Epithelial cell of proximal tubule (primary cell): Measurements from ENCODE around the gene DCDC1. TPM values are rescaled to one million over a fixed set of nuclear protein-coding genes. Genes with fewer than 3 reads are reported as not detected.
"Not testable (repeated sequence)": the region's sequence is repeated elsewhere in the genome, so short reads cannot be mapped to it uniquely, and the experiment has no call there.

Source experiments
- DNase-seq: peaks from one replicate; pipeline ENCODE4 v3.0.0-alpha.2; 2011; ENCODE audit warnings: low read depth
- H3K4me3 ChIP-seq: 2 replicates; pipeline ENCODE4 v1.5.1; 2011; ENCODE audit warnings: low read depth, mild to moderate bottlenecking, low read length
- total RNA-seq: library from RNA; depleted of rRNA; stranded (reverse); fragments of >200 nt; gene quantifications from 2 replicates; pipeline ENCODE4 v1.2.3, GENCODE V29; 2015
- TF ChIP-seq, protein P1 (sequence below): conservative IDR thresholded peaks from 2 replicates; pipeline ENCODE4 v1.5.1; 2012; ENCODE audit warnings: low read depth, mild to moderate bottlenecking, low read length

Gene DCDC1
- total RNA-seq, 1 donor from 2014 or later: 0.12 TPM

- H3K4me3 ChIP-seq: no peak overlapping the region
- DNase-seq: no peak
- TF ChIP-seq, protein P1, sequence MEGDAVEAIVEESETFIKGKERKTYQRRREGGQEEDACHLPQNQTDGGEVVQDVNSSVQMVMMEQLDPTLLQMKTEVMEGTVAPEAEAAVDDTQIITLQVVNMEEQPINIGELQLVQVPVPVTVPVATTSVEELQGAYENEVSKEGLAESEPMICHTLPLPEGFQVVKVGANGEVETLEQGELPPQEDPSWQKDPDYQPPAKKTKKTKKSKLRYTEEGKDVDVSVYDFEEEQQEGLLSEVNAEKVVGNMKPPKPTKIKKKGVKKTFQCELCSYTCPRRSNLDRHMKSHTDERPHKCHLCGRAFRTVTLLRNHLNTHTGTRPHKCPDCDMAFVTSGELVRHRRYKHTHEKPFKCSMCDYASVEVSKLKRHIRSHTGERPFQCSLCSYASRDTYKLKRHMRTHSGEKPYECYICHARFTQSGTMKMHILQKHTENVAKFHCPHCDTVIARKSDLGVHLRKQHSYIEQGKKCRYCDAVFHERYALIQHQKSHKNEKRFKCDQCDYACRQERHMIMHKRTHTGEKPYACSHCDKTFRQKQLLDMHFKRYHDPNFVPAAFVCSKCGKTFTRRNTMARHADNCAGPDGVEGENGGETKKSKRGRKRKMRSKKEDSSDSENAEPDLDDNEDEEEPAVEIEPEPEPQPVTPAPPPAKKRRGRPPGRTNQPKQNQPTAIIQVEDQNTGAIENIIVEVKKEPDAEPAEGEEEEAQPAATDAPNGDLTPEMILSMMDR: no peak
Observed at GRCh38 chr11:31328697-31329096, 40.8 kb downstream of the DCDC1 start.

DNA sequence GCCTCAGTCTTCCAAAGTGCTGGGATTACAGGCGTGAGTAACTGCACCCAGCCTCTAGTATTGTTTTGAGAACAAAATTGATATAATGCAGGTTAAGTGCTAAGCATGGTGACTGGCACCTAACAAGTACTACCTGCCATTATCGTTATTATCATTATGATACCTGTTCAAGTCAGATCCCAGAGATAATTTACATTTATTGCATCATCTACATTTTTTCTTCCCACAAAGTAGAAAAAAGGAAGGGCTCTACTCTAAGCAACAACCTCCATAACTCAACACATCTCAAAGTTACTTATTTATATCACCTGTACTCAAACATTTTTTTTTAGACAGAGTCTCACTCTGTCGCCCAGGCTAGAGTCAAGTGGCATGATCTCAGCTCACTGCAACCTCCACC, 42.1 kb downstream of the DCDC1 start:
- TF ChIP-seq, protein P1: no peak
- H3K4me3 ChIP-seq: no peak overlapping the region
- DNase-seq: no peak

DNA sequence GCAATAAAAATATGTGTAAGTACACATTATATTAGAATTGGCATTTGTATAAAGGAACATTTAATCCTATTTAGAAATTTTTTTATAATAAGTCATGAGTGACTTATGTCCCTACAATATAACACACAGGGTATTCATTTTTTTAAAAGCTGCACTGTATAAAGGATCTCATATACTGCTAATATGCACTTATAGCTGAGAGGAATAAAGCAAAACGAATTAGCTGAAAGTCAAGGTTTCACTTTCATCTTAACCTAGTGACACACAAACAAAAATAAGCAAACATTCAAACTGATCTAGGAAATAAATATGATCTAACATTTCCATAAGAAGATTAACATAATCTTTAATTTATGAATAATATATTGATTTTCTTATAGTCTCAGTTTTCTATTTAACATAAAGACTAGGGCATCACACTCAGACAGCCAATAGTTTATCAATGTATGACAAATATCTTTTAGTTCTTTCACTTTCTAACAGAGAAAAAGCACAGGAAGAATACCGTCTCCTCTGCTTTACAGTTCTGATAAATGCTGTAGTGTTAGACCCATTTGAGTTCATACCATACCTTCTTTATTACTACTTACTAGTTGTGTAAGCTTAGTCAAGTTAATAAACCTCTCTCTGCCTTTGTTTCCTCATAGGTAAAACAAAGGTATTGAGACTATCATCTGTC, 42.9 kb downstream of the DCDC1 start:
- no peak for DNase-seq
- no peak overlapping the region for H3K4me3 ChIP-seq
- TF ChIP-seq, protein P1: no peak

DNA sequence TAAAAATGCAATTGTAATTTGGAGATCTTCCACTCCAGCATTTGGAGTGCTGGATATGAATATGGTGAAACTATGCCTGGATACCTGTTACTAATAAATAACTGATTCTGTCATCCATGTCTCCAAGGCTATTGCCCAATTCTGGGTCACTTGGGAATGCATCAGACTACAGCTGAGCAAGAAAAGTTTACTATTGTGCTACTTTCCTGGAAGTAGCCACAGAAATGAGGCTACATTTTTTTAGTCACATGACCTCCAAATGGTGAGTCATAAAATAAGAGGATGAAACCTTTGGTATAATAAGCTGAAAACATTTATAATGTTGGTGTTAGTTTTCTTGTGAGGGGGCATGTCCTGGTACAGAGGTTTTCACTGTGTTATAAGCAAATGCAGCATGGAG, 44.4 kb downstream of the DCDC1 start:
- DNase-seq: peak; percentile 92
- H3K4me3 ChIP-seq: no peak overlapping the region
- TF ChIP-seq, protein P1: no peak

GRCh38 chr11:31323145-31323544, 46.4 kb downstream of the DCDC1 start:
- no peak overlapping the region for H3K4me3 ChIP-seq
- TF ChIP-seq, protein P1: no peak
- DNase-seq: no peak

- DNase-seq: not testable (repeated sequence)
Observed at GRCh38 chr11:31321494-31321893, 48.0 kb downstream of the DCDC1 start.

GRCh38 chr11:31303644-31304180, 65.8 kb downstream of the DCDC1 start:
- H3K4me3 ChIP-seq: no peak overlapping the region
- DNase-seq: no peak
- TF ChIP-seq, protein P1: no peak

More at GRCh38 chr11:31321494-31321893, 48.0 kb downstream of the DCDC1 start:
- not testable (repeated sequence) for H3K4me3 ChIP-seq
